Karpas-422 (cell line): ENCODE measurements around the gene ANK2. TPM values are rescaled to one million over a fixed set of nuclear protein-coding genes. Genes with fewer than 3 reads are reported as not detected.
"Not testable (repeated sequence)": the region's sequence is repeated elsewhere in the genome, so short reads cannot be mapped to it uniquely, and the experiment has no call there.

Experiments used
- DNase-seq: peaks from one replicate; pipeline ENCODE4 v3.0.0-alpha.2; 2015
- H2AFZ ChIP-seq: fragments of 200-600 bp; sonication (generic); 2 replicates; pipeline ENCODE4 v1.6.1; 2014; ENCODE audit warnings: antibody characterized with exemption, low read length, mixed read lengths
- H3K27ac ChIP-seq: fragments of 200-600 bp; sonication (generic); 2 replicates; pipeline ENCODE4 v1.5.1; 2014; ENCODE audit warnings: mild to moderate bottlenecking, low read length, moderate library complexity
- H3K27me3 ChIP-seq: fragments of 200-600 bp; sonication (generic); 2 replicates; pipeline ENCODE4 v1.6.1; 2014; ENCODE audit warnings: low read length, mixed read lengths
- H3K36me3 ChIP-seq: fragments of 200-600 bp; sonication (generic); 2 replicates; pipeline ENCODE4 v1.6.1; 2014; ENCODE audit warnings: low read length, mixed read lengths; ENCODE audit not compliant: insufficient read depth
- H3K4me1 ChIP-seq: fragments of 200-600 bp; sonication (generic); 2 replicates; pipeline ENCODE4 v1.6.1; 2014; ENCODE audit warnings: mild to moderate bottlenecking, low read length, mixed read lengths
- H3K4me2 ChIP-seq: fragments of 200-600 bp; sonication (generic); 2 replicates; pipeline ENCODE4 v1.6.1; 2014; ENCODE audit warnings: low read length, low read depth, mild to moderate bottlenecking; ENCODE audit not compliant: poor library complexity, severe bottlenecking
- H3K4me3 ChIP-seq: fragments of 200-600 bp; sonication (generic); 2 replicates; pipeline ENCODE4 v1.5.1; 2014; ENCODE audit warnings: mild to moderate bottlenecking, antibody characterized with exemption, low read length, mixed read lengths
- H3K79me2 ChIP-seq: fragments of 200-600 bp; sonication (generic); 2 replicates; pipeline ENCODE4 v1.6.1; 2014; ENCODE audit warnings: mild to moderate bottlenecking, low read length, mixed read lengths
- H3K9ac ChIP-seq: fragments of 200-600 bp; sonication (generic); 2 replicates; pipeline ENCODE4 v1.6.0; 2014; ENCODE audit warnings: low read length
- H3K9me2 ChIP-seq: fragments of 200-600 bp; sonication (generic), shearing (Covaris generic); replicated peaks from 2 replicates; pipeline ENCODE4 v1.6.0; 2014; ENCODE audit warnings: mild to moderate bottlenecking, low read length, moderate library complexity; ENCODE audit not compliant: insufficient read depth
- H3K9me3 ChIP-seq: fragments of 300-700, 200-600 bp; sonication (generic); 2 replicates; pipeline ENCODE4 v1.6.1; 2014; ENCODE audit warnings: low read length, mixed read lengths
- H4K20me1 ChIP-seq: fragments of 200-600 bp; sonication (generic); 2 replicates; pipeline ENCODE4 v1.6.1; 2014; ENCODE audit warnings: mild to moderate bottlenecking, antibody characterized with exemption, low read length, low read depth; ENCODE audit not compliant: insufficient read depth
- total RNA-seq: library from RNA; depleted of rRNA; stranded (reverse); fragments of >200 nt; shearing (Covaris generic); gene quantifications from 2 replicates; pipeline ENCODE4 v1.2.3, GENCODE V29; 2014; ENCODE audit warnings: low replicate concordance

ANK2 gene
- total RNA-seq, 1 experiment from 2014 or later = 3.1 TPM

- DNase-seq = no peak
- no peak overlapping the region for H3K27ac ChIP-seq
- no peaks in the 10 kb centered on the region for H3K4me1 ChIP-seq
- no peaks in the 10 kb centered on the region for H4K20me1 ChIP-seq
- H3K4me2 ChIP-seq = no peak overlapping the region
- no peaks in the 10 kb centered on the region for H3K27me3 ChIP-seq
- no peak overlapping the region for H2AFZ ChIP-seq
- H3K9ac ChIP-seq = no peak overlapping the region
- no peaks in the 10 kb centered on the region for H3K9me2 ChIP-seq
- no peak overlapping the region for H3K4me3 ChIP-seq
- H3K79me2 ChIP-seq = no peaks in the 10 kb centered on the region
- no peaks in the 10 kb centered on the region for H3K36me3 ChIP-seq
- no peaks in the 10 kb centered on the region for H3K9me3 ChIP-seq
Measured at GRCh38 chr4:113221990-113222389, 172.5 kb downstream of the ANK2 start.

DNA sequence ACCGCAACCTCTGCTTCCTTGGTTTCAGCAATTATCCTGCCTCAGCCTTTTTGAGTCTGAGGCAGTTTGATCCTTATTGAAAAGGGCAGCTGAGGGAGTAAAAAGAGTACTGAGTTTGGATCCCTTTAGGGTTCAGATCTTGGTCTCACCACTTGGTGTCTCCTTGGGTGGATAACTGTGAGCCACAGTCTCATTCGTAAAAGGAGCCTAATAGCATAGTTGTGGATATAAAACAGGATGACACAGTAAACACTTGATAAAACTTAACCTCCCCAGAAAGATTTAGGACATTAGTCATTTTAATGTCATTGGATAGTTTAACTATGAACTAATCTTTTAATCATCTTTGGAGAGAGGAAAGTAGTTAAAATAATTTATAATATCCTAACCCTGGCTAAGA lies 173.0 kb downstream of the ANK2 start:
- H3K9ac ChIP-seq = no peak overlapping the region
- H3K4me3 ChIP-seq = no peak overlapping the region
- H3K36me3 ChIP-seq = no peaks in the 10 kb centered on the region
- H3K27me3 ChIP-seq = no peaks in the 10 kb centered on the region
- DNase-seq = no peak
- no peak overlapping the region for H2AFZ ChIP-seq
- no peaks in the 10 kb centered on the region for H3K9me3 ChIP-seq
- H3K79me2 ChIP-seq = no peaks in the 10 kb centered on the region
- H4K20me1 ChIP-seq = no peaks in the 10 kb centered on the region
- no peaks in the 10 kb centered on the region for H3K4me1 ChIP-seq
- no peak overlapping the region for H3K4me2 ChIP-seq
- no peaks in the 10 kb centered on the region for H3K9me2 ChIP-seq
- no peak overlapping the region for H3K27ac ChIP-seq

DNA sequence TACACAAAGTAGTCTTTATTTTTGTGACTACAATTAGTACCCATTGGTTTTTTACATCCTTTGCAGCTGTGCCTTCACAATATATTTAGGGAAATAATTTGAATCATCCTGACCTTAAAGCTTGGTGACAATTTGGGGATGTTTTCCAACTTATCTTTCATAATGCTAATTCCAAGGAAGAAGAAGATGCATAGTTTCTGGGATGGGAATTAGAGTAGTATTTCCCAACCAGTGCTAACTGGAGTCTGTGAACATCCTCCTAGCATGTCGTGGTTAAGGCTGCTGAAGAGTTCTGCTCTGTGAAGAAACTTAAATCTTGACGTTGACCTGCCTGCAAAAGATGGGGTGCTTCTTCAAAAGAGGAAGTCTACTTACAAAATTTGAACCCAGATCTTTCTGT lies 173.5 kb downstream of the ANK2 start:
- no peak overlapping the region for H3K9ac ChIP-seq
- no peaks in the 10 kb centered on the region for H3K79me2 ChIP-seq
- H3K4me2 ChIP-seq = no peak overlapping the region
- H3K4me1 ChIP-seq = no peaks in the 10 kb centered on the region
- H3K9me2 ChIP-seq = no peaks in the 10 kb centered on the region
- H3K9me3 ChIP-seq = no peaks in the 10 kb centered on the region
- H3K36me3 ChIP-seq = no peaks in the 10 kb centered on the region
- no peaks in the 10 kb centered on the region for H3K27me3 ChIP-seq
- H3K27ac ChIP-seq = no peak overlapping the region
- no peaks in the 10 kb centered on the region for H4K20me1 ChIP-seq
- H2AFZ ChIP-seq = no peak overlapping the region
- no peak overlapping the region for H3K4me3 ChIP-seq
- no peak for DNase-seq

- Histone ChIP-seq H2AFZ (no peak overlapping the region), H3K27me3 (no peaks in the 10 kb centered on the region), H3K27ac (no peak overlapping the region), H3K4me2 (no peak overlapping the region), H3K9me2 (no peaks in the 10 kb centered on the region), H3K9ac (no peak overlapping the region), H3K4me3 (no peak overlapping the region), H3K4me1 (no peaks in the 10 kb centered on the region), H4K20me1 (no peaks in the 10 kb centered on the region), H3K36me3 (no peaks in the 10 kb centered on the region), H3K9me3 (no peaks in the 10 kb centered on the region), H3K79me2 (no peaks in the 10 kb centered on the region)
- DNase-seq = no peak
Measured at GRCh38 chr4:113232194-113232593, 182.7 kb downstream of the ANK2 start.

DNA sequence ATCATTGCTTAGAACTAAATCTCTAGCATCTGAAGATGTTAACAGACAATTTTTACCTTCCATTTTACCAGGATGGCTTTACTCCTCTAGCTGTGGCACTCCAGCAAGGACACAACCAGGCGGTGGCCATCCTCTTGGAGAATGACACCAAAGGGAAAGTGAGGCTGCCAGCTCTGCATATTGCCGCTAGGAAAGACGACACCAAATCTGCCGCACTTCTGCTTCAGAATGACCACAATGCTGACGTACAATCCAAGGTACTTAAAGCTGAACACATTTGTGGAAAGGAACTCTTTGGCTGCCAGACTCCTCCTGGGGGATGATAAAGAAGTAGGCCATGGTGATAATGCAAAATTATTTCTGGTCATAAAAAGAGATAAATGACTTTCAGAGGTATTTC lies 187.5 kb downstream of the ANK2 start:
- no peaks in the 10 kb centered on the region for H3K79me2 ChIP-seq
- H3K9me2 ChIP-seq = no peaks in the 10 kb centered on the region
- H3K9ac ChIP-seq = no peak overlapping the region
- H3K27me3 ChIP-seq = no peaks in the 10 kb centered on the region
- no peak overlapping the region for H3K4me3 ChIP-seq
- no peak overlapping the region for H2AFZ ChIP-seq
- H3K4me1 ChIP-seq = no peaks in the 10 kb centered on the region
- H3K36me3 ChIP-seq = no peaks in the 10 kb centered on the region
- no peak for DNase-seq
- H3K27ac ChIP-seq = no peak overlapping the region
- H3K4me2 ChIP-seq = no peak overlapping the region
- no peaks in the 10 kb centered on the region for H3K9me3 ChIP-seq
- H4K20me1 ChIP-seq = no peaks in the 10 kb centered on the region

GRCh38 chr4:113243312-113243711 lies 193.9 kb downstream of the ANK2 start:
- no peaks in the 10 kb centered on the region for H4K20me1 ChIP-seq
- no peak for DNase-seq
- H2AFZ ChIP-seq = no peak overlapping the region
- H3K9ac ChIP-seq = no peak overlapping the region
- no peak overlapping the region for H3K4me3 ChIP-seq
- H3K79me2 ChIP-seq = no peaks in the 10 kb centered on the region
- no peaks in the 10 kb centered on the region for H3K9me2 ChIP-seq
- no peak overlapping the region for H3K4me2 ChIP-seq
- no peak overlapping the region for H3K27ac ChIP-seq
- H3K27me3 ChIP-seq = no peaks in the 10 kb centered on the region
- no peaks in the 10 kb centered on the region for H3K36me3 ChIP-seq
- H3K9me3 ChIP-seq = no peaks in the 10 kb centered on the region
- H3K4me1 ChIP-seq = no peaks in the 10 kb centered on the region

DNA sequence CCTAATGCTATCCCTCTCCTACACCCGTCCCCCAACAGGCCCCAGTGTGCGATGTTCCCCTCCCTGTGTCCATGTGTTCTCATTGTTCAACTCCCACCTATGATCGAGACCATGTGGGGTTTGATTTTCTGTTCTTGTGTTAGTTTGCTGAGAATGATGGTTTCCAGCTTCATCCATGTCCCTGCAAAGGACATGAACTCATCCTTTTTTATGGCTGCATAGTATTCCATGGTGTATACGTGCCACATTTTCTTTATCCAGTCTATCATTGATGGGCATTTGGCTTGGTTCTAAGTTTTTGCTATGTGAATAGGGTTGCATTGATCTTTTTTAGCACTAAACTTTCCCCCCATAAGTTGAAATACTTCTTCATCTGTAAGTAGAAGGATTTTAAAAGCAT lies 195.3 kb downstream of the ANK2 start:
- not testable (repeated sequence) for H3K9ac ChIP-seq, DNase-seq, H3K4me2 ChIP-seq, H2AFZ ChIP-seq, H3K27ac ChIP-seq, H3K9me2 ChIP-seq, H3K9me3 ChIP-seq, H3K79me2 ChIP-seq, H3K4me3 ChIP-seq, H3K27me3 ChIP-seq, H3K4me1 ChIP-seq, H3K36me3 ChIP-seq, H4K20me1 ChIP-seq

- Histone ChIP-seq H3K79me2 (no peaks in the 10 kb centered on the region), H4K20me1 (no peaks in the 10 kb centered on the region), H2AFZ (no peak overlapping the region), H3K4me1 (no peaks in the 10 kb centered on the region), H3K9me3 (no peaks in the 10 kb centered on the region), H3K27me3 (no peaks in the 10 kb centered on the region; the same call in 1 of the 2 replicates), H3K4me3 (no peak overlapping the region), H3K36me3 (no peaks in the 10 kb centered on the region), H3K27ac (no peak overlapping the region), H3K4me2 (no peak overlapping the region), H3K9me2 (no peaks in the 10 kb centered on the region), H3K9ac (no peak overlapping the region)
- DNase-seq = peak; percentile 42
Measured at GRCh38 chr4:113248320-113248719, 198.9 kb downstream of the ANK2 start.

DNA sequence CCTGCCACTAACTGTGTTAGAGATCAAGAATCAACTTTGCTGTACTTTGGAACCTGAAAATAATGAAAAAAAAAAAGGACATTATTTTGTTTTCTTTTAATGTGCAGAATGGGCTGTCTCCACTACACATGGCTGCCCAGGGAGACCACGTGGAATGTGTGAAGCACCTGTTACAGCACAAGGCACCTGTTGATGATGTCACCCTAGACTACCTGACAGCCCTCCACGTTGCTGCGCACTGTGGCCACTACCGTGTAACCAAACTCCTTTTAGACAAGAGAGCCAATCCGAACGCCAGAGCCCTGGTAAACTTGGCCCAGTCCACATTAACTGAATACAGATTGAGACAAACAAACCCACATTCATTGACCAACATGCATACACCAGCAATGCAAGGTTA lies 206.2 kb downstream of the ANK2 start:
- no peak overlapping the region for H3K9ac ChIP-seq
- no peaks in the 10 kb centered on the region for H3K36me3 ChIP-seq
- no peak for DNase-seq
- no peaks in the 10 kb centered on the region for H4K20me1 ChIP-seq
- no peak overlapping the region for H3K4me3 ChIP-seq
- H3K9me2 ChIP-seq = no peaks in the 10 kb centered on the region
- no peaks in the 10 kb centered on the region for H3K4me1 ChIP-seq
- H3K4me2 ChIP-seq = no peak overlapping the region
- no peaks in the 10 kb centered on the region; the same call in 1 of the 2 replicates for H3K27me3 ChIP-seq
- H2AFZ ChIP-seq = no peak overlapping the region
- no peaks in the 10 kb centered on the region for H3K9me3 ChIP-seq
- H3K79me2 ChIP-seq = no peaks in the 10 kb centered on the region
- H3K27ac ChIP-seq = no peak overlapping the region
